ENCODE data around the gene BTRC. TPM values are rescaled to one million over a fixed set of nuclear protein-coding genes. Genes with fewer than 3 reads are reported as not detected.

Gene BTRC
- total RNA-seq, 1 donor: 17.3 TPM

DNA sequence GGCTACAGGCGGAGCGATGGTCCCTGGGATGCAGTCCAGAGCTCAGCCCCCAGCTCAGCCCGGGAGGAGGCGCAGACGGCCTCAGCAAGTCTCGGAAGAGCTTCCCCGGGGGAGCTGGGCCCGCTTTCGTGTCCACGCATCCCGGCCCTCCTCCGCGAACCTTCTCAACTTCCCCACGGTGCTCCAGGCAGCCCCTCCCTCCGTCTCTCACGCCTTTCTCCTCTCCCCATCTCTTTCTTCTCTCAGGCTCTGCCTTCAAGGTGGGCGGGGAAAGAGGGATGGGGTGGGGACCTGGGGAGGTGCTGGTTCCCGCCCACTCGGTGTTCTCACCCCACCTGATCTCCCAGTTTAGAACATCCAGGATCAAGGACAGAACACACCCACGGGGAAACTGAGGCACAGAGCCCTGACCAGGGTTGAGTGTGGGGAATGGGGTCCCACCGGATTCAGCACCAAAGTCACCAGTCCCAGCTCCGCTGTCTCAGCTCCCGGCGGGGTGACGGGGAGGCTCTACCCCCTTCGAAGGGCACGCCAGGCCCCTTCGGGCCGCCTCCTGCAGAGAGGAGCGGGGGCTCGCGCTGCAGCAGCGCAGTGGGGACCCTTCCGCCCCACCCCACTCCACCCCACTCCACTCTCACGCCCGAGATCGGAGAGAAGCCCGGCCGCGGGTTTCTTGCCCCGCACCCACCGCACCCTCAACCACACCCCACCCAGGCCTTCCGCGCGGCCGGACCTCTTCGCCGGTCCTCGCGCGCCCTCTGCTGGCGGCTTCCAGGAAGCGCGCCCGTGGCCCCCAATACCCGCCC lies 215.9 kb downstream of the BTRC start:
- DNase-seq (ENCODE audit: low read depth): peak; percentile 57
- TF ChIP-seq, protein P1, sequence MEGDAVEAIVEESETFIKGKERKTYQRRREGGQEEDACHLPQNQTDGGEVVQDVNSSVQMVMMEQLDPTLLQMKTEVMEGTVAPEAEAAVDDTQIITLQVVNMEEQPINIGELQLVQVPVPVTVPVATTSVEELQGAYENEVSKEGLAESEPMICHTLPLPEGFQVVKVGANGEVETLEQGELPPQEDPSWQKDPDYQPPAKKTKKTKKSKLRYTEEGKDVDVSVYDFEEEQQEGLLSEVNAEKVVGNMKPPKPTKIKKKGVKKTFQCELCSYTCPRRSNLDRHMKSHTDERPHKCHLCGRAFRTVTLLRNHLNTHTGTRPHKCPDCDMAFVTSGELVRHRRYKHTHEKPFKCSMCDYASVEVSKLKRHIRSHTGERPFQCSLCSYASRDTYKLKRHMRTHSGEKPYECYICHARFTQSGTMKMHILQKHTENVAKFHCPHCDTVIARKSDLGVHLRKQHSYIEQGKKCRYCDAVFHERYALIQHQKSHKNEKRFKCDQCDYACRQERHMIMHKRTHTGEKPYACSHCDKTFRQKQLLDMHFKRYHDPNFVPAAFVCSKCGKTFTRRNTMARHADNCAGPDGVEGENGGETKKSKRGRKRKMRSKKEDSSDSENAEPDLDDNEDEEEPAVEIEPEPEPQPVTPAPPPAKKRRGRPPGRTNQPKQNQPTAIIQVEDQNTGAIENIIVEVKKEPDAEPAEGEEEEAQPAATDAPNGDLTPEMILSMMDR (IDR thresholded peaks at IDR 0.05; ENCODE audit: insufficient read depth, low read depth, low read length): peak; percentile 62

DNA sequence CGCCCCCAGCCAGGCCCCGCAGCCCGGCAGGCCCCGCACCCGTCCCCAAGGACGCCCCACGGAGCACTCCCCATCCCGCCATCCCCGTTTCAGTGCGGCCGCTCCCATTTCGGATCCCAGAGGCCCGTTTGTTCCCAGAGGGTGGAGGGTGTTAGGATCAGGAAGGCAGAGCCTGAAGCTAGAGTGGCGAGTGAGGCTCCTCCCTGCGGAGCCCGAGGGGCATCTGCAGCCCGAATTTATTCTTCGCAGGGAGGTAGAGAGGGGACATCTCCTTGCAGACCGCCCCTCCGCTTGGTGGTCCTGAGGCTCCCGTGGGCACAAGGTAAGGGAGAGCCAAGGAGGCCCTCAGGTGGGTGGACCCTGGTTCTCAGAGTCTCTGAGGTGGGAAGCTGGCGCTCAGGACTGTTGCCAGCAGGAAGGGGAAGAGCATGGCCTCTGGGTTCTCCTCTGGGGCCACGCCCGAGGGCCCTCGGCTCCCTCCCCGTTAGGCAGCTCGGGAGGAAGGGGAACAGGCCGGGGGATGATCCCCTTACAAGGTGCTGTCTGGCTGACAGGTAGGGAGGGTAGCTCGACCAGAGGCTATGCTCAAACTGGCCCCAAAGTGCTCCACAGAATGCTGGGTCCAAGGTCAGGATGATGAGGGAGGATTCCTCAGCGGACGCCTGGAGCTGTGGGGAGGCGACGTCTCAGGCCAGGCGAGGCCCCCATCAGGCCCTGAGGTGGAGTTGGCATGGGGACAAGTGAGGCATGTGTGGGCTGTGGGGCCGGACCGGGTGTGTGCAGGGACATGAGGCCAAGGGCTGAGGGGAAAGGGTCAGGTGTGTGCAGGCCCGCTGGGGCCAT lies 216.7 kb downstream of the BTRC start:
- H3K4me3 ChIP-seq (ENCODE audit: low read depth, low read length): peak overlapping the region; percentile 70
- TF ChIP-seq, protein P1 (IDR thresholded peaks at IDR 0.05; ENCODE audit: insufficient read depth, low read depth, low read length): no peak
- DNase-seq (ENCODE audit: low read depth): no peak

More for the DNA sequence above, 215.9 kb downstream of the BTRC start:
- H3K4me3 ChIP-seq (ENCODE audit: low read depth, low read length): peak overlapping the region; percentile 70

DNA sequence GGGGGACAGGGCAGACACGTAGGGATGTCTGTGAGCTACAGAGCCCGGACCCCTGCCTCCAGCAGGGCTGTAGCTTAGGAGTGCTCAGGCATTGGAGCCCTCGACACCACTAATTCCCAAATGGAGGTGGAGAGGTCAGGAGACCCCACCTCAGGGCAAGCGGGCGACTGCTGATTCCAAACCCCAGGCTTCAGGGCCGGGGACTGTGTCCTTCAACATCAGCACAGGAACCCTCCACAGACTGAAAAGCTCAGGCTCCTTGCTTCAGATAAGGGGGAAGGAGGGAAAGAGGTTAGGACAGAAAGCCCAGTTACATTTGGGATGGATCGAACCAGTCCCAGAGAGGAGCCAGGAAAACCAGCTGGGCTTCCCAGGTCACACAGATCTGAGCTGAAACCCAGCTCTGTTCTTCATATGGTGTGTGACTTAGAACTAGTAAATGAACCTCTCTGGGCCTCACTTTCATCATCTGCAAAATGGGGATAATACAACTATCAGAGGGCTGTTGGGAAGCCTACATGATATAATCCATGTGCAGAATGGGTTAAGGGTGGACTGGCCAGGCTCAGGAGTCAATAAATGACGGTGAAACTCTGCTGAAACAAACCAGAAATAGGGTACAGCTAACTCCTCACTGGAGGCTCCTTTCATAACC lies 217.4 kb downstream of the BTRC start:
- DNase-seq (ENCODE audit: low read depth): no peak
- H3K4me3 ChIP-seq (ENCODE audit: low read depth, low read length): no peak overlapping the region
- TF ChIP-seq, protein P1 (IDR thresholded peaks at IDR 0.05; ENCODE audit: insufficient read depth, low read depth, low read length): no peak

DNA sequence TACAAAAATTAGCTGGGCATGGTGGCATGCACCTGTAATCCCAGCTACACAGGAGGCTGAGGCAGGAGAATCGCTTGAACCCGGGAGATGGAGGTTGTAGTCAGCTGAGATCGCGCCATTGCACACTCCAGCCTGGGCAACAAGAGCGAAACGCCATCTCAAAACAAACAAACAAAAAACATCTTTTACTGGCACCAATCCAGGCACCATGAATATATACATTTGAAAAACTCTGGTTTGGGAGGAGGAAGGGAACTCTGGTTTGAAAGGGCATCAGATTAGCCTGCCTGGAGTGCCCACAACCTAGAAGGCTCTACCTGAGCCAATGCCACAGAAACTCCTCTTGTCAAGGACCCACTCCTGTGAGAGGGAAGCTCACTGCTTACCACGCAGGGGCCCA lies 218.2 kb downstream of the BTRC start:
- TF ChIP-seq, protein P1 (IDR thresholded peaks at IDR 0.05; ENCODE audit: insufficient read depth, low read depth, low read length): no peak
- DNase-seq (ENCODE audit: low read depth): no peak
- H3K4me3 ChIP-seq (ENCODE audit: low read depth, low read length): no peak overlapping the region

DNA sequence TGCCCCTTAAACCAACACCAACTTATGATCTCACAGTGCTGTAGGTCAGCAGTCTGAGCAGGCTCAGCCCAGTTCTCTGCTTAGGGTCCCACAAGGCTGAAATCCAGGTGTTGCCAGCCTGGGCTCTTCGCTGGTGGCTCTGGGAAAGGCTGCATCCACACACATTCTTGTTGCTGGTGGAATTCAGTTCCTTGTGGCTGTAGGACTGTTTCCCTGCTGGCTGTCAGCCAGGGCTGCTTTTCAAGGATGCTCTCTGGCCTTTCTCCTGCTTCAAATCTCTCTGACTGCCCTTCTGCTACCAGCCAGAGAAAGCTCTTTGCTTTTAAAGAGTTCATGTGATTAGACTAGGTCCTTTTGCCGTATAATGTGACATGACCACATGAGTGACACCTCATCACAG lies 218.8 kb downstream of the BTRC start:
- TF ChIP-seq, protein P1 (IDR thresholded peaks at IDR 0.05; ENCODE audit: insufficient read depth, low read depth, low read length): no peak
- H3K4me3 ChIP-seq (ENCODE audit: low read depth, low read length): no peak overlapping the region
- no peak for DNase-seq (ENCODE audit: low read depth)

DNA sequence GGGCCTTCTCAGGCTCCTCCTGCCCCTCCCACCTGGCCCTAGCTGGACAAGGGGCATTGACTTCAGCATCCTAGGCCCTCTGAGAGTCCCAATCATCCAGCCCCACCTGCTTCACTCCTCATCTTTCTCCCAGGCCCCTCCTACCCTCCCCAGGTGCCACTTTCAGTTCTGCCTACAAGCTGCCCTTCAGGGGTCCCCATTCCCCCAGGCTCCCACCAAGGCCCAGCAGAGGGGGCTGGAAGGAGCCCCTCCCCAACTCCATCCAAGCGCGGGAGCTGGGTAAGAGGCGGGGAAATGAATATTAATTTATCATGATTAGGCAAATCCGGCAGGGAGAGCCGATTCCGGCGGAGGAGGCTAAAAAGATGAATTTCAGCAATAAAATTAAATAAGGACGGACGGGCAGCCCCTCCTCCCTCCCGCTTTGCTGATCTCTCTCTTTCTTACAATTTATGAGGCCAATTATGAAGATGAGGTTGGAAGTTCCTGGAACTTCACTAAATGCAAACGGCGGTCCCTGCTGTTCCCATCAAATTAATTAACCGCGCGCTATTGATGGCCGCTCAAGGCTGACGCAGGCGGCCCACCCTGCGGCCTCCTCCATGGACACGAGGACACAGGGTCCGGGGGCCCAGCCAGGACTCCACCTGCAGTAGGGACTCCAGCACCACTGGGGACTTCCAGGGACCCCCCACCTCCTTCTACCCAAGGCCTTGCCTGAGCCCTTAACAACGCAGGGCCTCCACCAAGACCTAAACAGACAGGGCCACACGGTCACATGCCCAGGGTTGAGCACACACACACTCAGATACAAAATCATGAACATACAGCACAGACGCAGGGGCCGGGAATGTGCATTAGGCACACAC lies 220.2 kb downstream of the BTRC start:
- no peak overlapping the region for H3K4me3 ChIP-seq (ENCODE audit: low read depth, low read length)
- TF ChIP-seq, protein P1 (IDR thresholded peaks at IDR 0.05; ENCODE audit: insufficient read depth, low read depth, low read length): no peak

More for the DNA sequence above, 220.2 kb downstream of the BTRC start:
- no peak for DNase-seq (ENCODE audit: low read depth)
